Measurements from ENCODE around the gene SSRP1.

DNA sequence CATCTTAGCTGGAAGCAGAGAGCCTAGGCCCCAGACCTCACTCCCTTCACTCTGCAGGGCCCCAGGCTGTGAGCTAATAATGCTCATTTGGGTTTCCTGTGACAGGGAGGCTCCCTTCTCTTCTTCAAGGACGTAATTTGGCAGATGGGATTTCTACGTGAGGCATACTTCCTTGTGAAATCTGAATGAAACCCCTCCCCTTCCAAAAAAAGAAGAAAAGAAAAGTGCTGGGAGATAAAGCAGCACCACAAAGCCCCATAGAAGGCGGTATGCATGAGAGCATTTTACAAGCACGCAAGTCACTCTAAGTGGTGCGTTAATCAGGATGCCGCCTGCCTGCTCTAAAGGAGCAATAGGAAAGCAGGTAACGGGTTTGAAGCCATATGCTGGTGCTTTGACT, 8.1 kb upstream of the SSRP1 start:
- no peak for TF ChIP-seq POLR2A (IDR thresholded peaks at IDR 0.05; ENCODE audit: low read length)
- TF ChIP-seq CHD4 (IDR thresholded peaks at IDR 0.05; ENCODE audit: borderline replicate concordance): no peak
- no peak for TF ChIP-seq ZSCAN20 (CRISPR knock-in tag; IDR thresholded peaks at IDR 0.05)
- TF ChIP-seq JUN (IDR thresholded peaks at IDR 0.05): no peak
- TF ChIP-seq, protein P1, sequence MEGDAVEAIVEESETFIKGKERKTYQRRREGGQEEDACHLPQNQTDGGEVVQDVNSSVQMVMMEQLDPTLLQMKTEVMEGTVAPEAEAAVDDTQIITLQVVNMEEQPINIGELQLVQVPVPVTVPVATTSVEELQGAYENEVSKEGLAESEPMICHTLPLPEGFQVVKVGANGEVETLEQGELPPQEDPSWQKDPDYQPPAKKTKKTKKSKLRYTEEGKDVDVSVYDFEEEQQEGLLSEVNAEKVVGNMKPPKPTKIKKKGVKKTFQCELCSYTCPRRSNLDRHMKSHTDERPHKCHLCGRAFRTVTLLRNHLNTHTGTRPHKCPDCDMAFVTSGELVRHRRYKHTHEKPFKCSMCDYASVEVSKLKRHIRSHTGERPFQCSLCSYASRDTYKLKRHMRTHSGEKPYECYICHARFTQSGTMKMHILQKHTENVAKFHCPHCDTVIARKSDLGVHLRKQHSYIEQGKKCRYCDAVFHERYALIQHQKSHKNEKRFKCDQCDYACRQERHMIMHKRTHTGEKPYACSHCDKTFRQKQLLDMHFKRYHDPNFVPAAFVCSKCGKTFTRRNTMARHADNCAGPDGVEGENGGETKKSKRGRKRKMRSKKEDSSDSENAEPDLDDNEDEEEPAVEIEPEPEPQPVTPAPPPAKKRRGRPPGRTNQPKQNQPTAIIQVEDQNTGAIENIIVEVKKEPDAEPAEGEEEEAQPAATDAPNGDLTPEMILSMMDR (IDR thresholded peaks at IDR 0.05): no peak
- TF ChIP-seq, protein P2, sequence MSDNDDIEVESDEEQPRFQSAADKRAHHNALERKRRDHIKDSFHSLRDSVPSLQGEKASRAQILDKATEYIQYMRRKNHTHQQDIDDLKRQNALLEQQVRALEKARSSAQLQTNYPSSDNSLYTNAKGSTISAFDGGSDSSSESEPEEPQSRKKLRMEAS (IDR thresholded peaks at IDR 0.05): no peak
- no peak for TF ChIP-seq EP300 (IDR thresholded peaks at IDR 0.05)
- TF ChIP-seq RFX5 (IDR thresholded peaks at IDR 0.05): no peak
- no peak for TF ChIP-seq SREBF2 (IDR thresholded peaks at IDR 0.05)
- TF ChIP-seq, protein P3, sequence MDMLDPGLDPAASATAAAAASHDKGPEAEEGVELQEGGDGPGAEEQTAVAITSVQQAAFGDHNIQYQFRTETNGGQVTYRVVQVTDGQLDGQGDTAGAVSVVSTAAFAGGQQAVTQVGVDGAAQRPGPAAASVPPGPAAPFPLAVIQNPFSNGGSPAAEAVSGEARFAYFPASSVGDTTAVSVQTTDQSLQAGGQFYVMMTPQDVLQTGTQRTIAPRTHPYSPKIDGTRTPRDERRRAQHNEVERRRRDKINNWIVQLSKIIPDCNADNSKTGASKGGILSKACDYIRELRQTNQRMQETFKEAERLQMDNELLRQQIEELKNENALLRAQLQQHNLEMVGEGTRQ (IDR thresholded peaks at IDR 0.05): no peak
- TF ChIP-seq RCOR1 (IDR thresholded peaks at IDR 0.05; ENCODE audit: low read depth, low read length): no peak

Data from A549 (cell line).